Stimulated activated CD8-positive, alpha-beta memory T cell treated with anti-CD3 and anti-CD28 coated beads, Interleukin-4, amount 100 ng/mL, for 1 hour (primary cell): ENCODE results near the gene FGD6.
"Not testable (repeated sequence)": the region's sequence is repeated elsewhere in the genome, so short reads cannot be mapped to it uniquely, and the experiment has no call there.

Experiments
- DNase-seq, 2 donors: peaks; one replicate each; pipeline ENCODE4 v3.0.0-alpha.2; 2020; ENCODE audit warnings: low read depth in 2 of 2, low spot score in 1 of 2

FGD6 gene

DNA sequence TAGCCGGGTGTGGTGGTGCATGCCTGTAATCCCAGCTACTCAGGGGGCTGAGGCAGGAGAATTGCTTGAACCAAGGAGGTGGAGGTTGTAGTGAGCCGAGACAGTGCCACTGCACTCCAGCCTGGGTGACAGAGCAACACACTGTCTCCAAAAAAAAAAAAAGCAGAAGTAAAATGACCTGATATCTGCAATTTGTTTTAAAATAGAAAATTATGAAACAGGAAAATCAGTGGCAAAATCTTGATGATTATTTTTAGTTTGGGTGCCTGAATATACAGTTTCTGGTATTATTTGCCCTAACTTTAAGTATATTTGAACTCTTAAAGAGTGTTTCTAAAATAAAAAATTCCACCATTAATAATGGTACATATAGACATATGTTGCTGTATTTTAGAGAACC, 121.4 kb downstream of the FGD6 start:
- DNase-seq, result not testable (repeated sequence)

DNA sequence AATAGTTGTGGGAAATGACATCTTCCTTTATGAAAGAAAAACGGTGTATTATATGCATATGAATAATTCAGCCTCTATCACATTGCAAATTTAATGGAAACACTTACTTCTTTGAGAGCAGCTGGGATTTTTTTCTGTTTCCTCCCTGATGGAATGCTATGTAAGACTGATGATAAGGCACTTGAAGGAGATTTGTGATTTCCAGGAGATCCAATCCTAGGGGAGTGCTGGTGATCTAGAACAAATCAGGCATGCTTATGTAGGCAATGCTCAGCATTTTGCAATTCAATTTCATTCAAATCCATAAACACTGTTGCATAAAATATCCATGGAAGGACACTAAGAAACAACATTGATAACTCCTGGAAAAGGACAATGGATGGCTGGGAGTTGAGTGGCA, 127.8 kb downstream of the FGD6 start:
- no peak for DNase-seq

DNA sequence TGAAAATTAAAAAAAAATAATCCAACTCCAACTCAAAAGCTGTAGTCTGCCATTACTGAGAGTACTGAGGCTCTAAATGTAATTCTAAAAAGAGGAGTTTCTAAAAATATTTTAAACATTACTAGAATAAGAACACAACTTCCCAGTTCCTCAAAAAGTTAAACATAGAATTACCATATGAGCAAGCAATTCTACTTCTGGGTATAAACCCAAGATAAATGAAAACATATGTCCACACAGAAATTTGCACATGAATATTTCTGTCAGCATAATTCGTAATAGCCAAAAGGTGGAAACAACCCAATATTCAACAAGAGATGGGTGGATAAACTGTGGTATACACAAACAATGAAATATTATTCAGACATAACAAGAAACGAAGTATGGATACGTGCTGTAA, 128.9 kb downstream of the FGD6 start:
- no peak for DNase-seq

DNA sequence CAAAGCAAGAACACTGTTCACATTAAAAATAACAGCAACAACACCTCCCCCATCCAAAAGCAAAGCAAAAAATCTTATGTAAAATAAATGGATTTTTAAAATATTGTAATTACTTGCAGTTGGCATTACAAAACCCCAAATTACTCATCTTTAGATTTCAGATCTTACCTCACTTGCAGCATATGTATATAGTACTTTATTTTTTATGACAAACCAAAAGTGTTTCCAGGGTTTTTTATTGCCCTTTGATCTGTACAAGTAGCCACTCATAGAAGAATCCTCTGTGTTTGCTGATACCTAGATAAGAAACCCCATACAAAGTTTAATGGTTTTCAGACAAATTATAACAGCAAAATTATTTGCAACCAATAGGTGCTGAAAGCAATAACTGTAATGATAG, 131.7 kb downstream of the FGD6 start:
- no peak for DNase-seq

DNA sequence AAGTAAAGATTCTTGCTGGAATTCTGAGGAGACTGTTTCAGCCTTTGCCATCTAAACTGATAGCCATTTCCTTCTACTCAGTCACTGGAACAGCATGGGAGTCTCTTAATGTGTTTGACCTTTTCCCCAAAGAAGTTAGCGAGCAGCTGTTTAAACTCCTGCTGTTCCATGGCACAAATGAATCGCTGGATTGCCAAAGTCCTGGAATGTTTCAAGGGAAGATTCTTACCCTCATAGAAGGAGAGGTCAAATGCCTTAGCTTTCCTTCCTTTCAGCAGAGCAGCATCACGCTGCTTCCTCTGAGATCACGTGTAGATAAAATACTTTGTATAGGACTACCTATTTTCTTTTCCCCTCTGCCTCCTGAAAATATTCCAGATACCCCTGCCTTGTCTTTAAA, 133.3 kb downstream of the FGD6 start:
- DNase-seq, result no peak

DNA sequence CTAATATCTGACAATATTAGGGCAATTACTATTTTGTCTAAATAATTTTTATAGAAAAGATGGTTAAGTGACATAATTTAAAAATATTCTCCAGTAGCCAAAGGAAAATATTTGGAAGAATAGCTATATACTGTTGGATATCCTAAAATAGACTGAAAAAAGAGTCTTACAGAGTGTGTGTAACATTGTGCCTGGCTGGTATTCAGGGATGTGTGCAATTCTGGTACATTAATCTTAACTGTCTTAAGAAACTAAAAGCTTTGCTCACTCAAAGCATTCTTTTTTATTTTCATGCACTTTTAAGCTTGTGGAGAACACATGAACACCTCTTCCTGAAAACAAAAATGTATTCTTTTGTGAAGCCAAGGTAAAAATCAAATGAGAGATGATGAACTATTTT, 133.8 kb downstream of the FGD6 start:
- no peak for DNase-seq

DNA sequence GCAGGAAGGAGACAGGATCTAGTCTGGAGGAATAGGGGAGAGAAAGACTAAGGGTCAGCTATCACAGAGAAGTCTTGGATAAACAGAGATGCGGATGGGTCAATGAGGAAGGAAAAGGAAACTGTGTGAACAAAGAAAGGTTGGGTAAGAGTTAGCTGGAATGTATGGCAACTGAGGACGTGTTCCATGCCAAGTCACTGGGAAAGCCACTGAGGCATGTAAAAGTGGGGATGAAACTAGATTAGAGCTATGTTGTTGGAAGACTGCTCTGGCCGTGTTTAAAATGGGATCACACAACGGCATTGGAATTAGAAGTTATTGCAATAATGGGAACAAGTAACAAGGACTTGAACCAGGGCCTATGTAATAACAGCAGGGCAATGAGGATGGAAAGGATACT, 139.9 kb downstream of the FGD6 start:
- DNase-seq, result no peak

DNA sequence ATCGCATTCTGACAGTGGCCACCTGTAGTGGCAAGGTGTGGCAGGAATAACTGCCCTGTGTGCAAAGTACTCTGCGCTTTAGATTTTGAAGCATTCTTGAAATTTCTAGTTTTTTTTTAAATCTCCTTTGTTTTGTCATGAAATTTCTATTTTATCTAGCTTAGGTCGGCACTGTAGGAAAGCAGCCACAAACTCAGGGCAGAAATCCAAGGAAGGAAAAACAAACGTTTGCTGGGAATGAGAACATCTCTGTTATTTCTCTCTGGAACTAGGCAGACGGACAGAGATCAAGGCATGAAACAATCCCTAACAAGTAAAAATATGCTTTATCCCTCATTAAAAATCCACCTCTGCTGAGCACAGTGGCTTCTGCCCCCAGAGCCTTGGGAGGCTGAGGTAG, 142.5 kb downstream of the FGD6 start:
- no peak for DNase-seq

DNA sequence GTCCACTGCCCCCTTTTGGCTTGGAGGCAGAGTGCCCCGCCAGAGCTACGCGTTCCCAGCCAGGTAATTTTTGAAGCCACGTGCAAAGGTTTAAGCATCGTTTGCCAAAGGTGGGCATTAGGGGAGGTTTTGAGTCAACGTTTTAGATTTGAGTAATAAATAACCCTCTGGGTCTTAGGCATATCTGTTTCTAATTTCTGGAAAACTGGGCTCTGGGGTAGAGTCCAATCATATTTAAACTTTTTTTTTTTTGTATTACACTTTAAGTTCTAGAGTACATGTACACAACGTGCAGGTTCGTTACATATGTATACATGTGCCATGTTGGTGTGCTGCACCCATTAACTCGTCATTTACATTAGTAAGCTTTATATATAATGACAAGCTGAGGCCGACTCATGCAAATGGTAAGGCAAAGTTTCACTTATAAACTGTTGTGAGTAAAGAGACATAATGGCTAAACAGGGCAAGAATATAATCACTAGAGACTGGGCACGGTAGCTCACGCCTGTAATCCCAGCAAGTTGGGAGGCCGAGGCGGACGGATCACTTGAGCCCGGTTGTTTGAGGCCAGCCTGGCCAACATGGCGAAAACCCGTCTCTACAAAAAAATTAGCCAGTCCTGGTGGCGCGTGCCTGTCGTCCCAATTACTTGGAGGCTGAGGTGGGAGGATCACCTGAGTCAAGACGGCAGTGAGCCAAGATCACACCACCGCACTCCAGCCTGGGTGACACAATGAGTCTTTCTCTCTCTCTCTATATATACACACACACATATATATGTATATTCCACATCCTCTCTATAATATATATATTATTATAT, 143.4 kb downstream of the FGD6 start:
- DNase-seq, result no peak

DNA sequence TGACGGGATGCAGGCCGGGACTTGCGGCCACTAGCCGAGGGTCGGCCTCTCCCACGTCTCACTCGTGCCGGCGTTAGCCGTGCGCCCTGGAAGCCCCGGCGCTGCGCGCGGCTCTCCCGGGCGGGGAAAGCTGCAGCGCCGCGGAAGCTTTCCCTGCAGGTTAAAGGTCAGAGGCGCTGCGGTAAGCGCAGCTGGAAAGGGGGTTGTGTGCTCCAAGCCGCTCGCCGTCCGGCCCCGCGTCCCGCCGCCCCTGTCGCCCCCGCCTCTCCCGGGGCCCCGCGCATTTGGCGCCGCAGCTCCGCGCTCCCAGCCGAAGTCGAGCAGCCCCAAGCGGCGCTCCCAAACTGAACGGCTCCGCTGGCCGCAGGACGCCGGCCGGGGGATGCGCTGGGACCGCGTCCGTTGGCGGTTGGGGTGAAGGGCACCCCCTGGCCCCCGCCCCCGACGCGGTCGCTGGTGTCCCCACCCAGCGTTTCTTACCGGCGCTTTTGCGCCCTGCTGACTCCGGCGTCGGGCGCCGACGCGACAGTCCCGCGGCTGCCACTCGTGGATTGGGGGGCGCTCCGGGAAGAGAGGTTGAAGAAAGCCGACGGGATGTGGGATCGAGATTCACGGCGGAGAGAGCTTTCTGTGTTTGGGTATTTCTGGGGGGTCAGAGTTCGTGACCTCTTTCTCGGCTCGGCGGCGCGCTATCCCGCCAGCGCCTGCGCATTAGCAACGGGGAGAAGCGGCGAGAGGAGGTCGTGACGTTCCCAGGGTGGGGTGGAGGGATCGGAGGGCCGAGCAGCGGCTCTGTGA, 144.2 kb downstream of the FGD6 start, which contains the start of gene NR2C1:
NR2C1 (minus strand) TSS at position 719 of the 798 bp plus-strand sequence. CDS start 6,234 bp downstream, outside the sequence.
- DNase-seq, result peak; percentile 66 to 80

DNA sequence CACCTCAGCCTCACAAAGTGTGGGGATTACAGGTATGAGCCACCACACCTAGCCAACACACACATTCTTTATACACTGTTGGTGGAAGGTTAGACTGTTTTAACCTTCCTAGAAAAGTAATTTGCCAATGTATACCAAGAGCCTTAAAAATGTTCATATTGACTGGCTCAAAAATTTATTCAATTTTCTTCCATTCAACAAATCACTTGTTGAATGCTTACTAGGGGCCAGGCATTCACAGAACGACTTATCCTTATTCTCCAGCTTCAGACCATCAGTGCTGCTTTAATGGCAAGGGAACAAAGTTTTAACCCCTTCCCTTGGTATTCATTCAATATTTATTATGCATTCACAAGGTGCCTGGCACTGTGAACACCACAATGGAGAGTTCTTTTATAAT, 146.9 kb downstream of the FGD6 start:
- no peak for DNase-seq

DNA sequence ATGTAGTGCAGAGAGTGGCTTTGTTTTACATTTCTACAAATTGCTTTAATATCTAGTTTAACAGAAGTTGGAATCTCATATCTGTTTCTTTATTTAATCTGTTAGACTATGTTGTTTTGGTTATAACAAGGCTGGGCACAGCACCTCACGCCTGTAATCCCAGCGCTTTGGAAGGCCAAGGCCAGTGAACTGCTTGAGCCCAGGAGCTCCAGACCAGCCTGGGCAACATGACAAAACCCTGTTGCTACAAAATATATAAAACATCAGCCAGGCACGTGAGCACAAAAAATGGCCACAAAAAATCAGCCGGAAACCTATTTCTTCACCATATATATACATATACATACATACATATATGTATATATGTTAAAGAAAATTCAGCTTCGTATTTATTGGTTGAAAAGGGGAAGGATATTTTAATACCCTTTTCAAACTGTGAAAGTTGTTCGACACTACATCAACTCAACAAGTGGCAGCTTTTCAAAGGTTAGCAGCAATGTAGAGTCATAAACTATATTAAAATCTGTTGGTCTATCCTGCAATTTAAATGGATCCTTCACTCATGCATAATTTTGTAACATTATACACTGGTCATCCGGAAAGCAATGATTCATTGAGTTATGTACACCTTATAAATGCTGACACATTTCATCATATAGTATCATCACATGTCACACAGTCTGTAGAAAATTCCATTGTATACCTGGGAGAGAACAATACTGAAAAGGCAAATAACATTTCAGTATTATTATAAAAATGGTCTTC, 151.0 kb downstream of the FGD6 start:
- no peak for DNase-seq

DNA sequence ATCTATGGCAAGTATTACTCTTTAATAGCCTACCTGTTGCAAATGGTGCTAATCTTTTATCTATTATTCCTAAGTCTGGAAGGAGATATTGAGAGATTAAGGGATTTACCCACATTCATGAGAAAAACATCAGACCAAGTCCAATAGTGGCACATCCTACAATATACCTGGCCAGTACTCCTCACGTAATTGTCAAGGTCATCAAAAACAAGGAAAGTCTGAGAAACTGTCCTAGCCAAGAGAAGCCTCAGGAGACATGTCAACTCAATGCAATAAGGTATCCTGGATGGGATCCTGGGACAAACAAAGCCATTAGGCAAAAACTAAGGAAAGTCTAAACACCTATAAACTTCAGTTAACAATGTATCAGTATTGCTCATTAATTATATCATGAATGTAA, 156.3 kb downstream of the FGD6 start:
- no peak for DNase-seq

DNA sequence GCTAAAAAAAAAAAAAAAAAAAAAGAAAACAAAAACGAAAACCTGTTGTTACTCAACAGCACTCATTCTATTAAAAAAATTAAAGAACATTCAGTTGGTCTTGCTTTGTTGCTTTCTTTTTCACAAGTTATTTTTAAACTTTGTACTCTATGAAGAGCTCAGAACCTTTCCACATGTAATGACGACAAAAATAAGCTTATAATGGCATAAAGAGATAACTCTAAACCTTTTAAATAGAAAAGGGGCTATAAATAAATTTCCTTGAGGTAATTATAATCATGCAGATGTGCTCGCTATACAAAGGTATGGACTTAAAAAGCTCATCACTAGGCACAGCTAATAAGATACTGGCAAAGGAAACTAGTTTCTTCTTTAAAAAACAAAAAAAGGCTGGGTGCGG, 157.3 kb downstream of the FGD6 start:
- no peak for DNase-seq

DNA sequence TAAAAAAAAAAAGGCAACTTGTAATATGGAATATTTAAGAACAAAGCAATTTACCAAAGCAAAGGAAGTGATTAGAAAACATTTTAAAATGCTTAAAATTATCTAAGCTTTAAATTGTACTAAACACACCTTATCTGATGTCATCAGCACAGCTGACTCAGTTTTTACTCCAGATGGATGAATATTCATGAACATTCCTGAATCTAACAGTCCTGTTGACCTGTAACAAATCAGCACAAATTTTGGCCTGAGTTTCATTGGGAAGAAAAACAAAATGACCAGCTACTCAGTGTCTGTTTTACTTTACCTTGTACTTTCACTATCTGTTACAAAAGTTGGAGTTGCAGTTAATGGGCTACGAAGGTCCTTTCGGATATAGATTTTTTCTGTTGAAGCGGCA, 159.8 kb downstream of the FGD6 start:
- DNase-seq, result no peak

DNA sequence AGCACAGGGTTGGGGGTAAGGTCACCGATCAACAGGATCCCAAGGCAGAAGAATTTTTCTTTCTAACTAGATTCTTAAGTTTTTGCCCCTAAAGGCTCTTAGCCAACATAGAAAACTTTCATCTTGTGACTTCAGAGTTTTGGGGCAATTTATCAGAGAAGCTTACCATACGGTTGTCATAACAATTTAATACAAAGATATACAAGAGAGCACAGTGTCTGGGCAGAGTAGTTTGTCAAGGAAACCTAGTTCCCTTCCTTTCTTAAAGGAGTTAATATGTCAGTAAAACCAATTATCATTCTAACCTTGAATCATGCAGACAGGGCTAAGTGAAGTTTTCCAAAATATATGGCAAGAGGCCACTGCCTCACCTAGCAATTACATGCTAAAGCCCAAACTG, 162.2 kb downstream of the FGD6 start:
- no peak for DNase-seq

DNA sequence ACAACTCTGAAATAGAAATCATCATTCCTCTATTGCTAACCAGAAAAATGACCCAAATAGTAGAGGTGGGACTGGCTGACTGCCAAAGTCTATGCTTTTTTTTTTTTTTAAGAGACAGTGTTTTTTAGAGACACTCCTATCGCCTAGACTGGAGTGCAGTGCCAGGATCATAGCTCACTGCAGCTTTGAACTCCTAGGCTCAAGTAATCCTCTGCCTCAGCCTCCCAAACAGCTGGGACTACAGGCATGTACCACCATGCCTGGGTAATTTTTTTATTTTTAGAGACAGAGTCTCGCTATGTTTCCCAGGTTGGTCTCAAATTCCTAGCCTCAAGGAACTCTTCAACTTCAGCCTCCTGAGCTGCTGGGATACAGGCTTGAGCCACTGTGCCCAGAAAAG, 163.1 kb downstream of the FGD6 start:
- DNase-seq, result no peak

DNA sequence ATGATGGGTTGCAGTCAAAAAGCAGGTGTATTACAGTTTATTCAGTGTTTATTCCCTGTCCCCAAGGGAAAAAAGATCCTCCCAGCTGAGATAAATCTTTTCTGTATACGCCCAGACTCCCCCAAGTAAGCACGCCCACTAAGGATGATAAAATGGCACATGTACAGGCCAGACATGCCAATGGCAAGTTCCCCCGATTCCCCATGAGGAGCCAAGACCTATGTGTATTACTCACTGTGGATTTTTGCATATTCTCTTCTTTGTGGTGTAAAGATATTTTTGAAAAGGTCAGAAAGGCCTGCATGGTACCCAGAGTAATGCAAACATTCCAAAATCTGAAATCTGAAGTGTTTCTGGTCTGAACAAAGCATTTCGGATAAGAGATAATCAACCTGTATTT, 166.0 kb downstream of the FGD6 start:
- no peak for DNase-seq

DNA sequence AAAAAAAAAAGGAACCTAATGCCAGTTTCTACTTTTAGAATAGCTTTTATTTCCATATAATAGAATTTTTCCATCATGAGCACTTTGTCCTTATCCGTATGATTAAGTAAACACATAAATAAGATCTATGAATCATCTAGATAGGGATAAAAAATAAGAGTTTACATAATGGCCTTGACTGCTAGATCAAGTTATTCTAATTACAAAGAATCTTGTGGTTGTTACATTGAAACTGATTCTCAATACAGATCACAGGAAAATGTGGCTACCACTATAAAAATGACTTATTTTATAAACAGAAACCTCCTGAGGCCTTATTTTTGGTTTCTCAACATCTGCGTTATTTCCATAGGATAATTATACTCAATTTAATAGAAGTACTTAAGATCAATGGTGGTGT, 179.4 kb downstream of the FGD6 start:
- no peak for DNase-seq

DNA sequence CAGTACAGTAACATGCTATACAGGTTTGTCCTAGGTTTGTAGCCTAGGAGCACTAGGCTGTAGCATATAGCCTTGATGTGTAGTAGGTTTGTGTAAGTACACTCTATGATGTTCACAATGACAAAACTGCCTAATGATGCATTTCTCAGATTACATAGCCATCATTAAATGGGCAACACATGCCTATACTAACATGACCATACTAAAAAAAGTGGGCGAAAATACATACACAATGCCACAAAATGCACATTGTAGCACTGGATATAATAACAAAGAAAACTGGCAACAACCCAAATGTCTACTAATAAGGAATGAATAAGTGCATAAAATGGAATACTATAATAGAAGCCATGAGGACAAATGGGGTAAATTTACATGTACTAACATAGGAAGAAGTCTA, 182.5 kb downstream of the FGD6 start:
- no peak for DNase-seq
